Ishikawa (cell line): ENCODE results near the gene DVL3.
"Not testable (repeated sequence)": the region's sequence is repeated elsewhere in the genome, so short reads cannot be mapped to it uniquely, and the experiment has no call there.

Source experiments
- CREB1 ChIP-seq: IDR thresholded peaks from 2 replicates; pipeline ENCODE4 v1.6.1; 2012; ENCODE audit warnings: low read depth
- EP300 ChIP-seq: IDR thresholded peaks from 2 replicates; pipeline ENCODE4 v1.6.1; 2012; ENCODE audit warnings: borderline replicate concordance
- MAX ChIP-seq: IDR thresholded peaks from 2 replicates; pipeline ENCODE4 v1.6.1; 2012
- RAD21 ChIP-seq: IDR thresholded peaks from 2 replicates; pipeline ENCODE4 v1.6.1; 2012; ENCODE audit warnings: low read depth
- TAF1 ChIP-seq: IDR thresholded peaks from 2 replicates; pipeline ENCODE4 v1.6.1; 2012; ENCODE audit warnings: low read depth, mild to moderate bottlenecking
- YY1 ChIP-seq: IDR thresholded peaks from 2 replicates; pipeline ENCODE4 v1.6.1; 2012; ENCODE audit warnings: low read depth
- ZBTB7A ChIP-seq: IDR thresholded peaks from 2 replicates; pipeline ENCODE4 v1.6.1; 2012; ENCODE audit warnings: low read depth
- TF ChIP-seq, protein P1 (sequence below): IDR thresholded peaks from 2 replicates; pipeline ENCODE4 v1.6.1; 2012; ENCODE audit warnings: low read depth, mild to moderate bottlenecking

DNA sequence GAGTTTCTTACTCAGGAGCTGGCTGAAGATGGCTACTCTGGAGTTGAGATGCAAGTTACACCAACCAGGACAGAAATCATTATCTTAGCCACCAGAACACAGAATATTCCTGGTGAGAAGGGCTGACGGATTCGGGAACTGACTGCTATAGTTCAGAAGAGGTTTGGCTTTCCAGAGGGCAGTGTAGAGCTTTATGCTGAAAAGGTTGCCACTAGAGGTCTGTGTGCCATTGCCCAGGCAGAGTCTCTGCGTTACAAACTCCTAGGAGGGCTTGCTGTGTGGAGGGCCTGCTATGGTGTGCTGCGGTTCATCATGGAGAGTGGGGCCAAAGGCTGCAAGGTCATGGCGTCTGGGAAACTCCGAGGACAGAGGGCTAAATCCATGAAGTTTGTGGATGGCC lies 5.4 kb upstream of the DVL3 start:
- TF ChIP-seq YY1, TAF1, MAX, EP300, CREB1, ZBTB7A: not testable (repeated sequence)
- TF ChIP-seq, protein P1, sequence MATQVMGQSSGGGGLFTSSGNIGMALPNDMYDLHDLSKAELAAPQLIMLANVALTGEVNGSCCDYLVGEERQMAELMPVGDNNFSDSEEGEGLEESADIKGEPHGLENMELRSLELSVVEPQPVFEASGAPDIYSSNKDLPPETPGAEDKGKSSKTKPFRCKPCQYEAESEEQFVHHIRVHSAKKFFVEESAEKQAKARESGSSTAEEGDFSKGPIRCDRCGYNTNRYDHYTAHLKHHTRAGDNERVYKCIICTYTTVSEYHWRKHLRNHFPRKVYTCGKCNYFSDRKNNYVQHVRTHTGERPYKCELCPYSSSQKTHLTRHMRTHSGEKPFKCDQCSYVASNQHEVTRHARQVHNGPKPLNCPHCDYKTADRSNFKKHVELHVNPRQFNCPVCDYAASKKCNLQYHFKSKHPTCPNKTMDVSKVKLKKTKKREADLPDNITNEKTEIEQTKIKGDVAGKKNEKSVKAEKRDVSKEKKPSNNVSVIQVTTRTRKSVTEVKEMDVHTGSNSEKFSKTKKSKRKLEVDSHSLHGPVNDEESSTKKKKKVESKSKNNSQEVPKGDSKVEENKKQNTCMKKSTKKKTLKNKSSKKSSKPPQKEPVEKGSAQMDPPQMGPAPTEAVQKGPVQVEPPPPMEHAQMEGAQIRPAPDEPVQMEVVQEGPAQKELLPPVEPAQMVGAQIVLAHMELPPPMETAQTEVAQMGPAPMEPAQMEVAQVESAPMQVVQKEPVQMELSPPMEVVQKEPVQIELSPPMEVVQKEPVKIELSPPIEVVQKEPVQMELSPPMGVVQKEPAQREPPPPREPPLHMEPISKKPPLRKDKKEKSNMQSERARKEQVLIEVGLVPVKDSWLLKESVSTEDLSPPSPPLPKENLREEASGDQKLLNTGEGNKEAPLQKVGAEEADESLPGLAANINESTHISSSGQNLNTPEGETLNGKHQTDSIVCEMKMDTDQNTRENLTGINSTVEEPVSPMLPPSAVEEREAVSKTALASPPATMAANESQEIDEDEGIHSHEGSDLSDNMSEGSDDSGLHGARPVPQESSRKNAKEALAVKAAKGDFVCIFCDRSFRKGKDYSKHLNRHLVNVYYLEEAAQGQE: not testable (repeated sequence)
- TF ChIP-seq RAD21: peak; percentile 21; the same call in 1 of the 2 replicates
